SK-N-DZ (cell line): ENCODE data around the gene ITGAL.

Experiments
- DNase-seq: peaks from one replicate; pipeline ENCODE4 v3.0.0-alpha.2; 2015; ENCODE audit warnings: low spot score
- small RNA-seq, 2 experiments: library from RNA; depleted of rRNA; stranded (forward); fragments of <200 nt; gene quantifications; one replicate each; pipeline ENCODE3, GENCODE V24; 2014

ITGAL gene

DNA sequence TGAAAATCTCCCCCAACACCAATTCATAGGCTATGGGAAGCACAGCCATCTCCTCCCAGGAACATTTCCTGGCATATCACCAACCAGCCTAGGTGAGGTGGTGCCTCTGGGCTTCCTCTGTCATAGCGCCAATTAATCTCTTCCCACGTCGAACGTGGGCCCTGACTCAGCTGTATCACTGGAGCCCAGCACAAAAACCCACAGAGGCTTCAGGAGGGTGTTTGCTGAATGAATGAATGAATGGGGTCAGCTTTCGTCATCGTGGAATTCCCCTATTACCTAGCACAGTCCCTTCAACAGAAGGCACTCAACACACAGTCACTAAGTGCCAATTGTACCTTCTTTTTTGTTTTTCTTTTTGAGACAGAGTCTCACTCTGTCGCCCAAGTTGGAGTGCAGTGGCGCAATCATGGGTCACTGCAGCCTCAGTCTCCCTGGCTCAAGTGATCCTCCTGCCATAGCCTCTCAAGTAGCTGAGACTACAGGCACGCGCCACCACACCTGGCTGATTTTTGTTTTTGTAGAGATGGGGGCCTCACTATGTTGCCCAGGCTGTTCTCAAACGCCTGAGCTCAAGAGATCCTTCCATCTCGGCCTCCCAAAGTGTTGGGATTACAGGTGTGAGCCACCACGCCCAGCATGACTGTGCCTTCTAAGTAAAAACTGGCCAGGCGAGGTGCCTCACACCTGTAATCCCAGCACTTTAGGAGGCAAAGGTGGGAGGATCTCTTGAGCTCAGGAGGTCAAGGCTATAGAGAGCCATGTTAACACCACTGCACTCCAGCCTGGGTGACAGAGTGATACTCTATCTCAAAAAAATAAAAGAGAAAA, 94.8 kb downstream of the ITGAL start:
- no peak for DNase-seq

DNA sequence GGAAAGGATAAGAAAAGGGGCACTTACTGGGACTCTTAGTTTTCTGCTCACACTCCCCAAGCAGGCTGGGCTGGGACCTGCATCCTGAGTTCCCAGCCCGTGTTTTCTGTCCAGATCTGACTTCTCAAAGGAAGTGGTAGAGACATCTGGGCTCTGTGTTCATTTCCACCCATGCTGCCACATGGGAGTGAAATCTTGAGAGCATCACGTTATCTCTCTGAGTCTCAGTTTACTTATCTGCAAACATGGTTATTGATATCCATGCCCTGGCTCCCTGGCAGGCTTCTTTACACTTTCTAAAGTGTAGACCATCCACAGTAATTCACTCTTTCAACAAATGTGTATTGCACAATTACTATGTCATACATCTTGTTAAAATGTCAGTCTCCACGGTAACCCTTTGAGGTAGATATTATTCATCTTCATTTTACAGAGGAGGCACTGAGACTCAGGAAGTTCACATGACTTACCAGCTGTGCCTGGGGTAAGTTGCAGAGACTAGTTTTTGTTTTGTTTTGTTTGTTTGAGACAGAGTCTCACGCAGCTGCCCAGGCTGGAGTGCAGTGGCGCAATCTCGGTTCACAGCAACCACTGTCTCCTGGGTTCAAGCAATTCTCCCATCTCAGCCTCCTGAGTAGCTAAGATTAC, 95.6 kb downstream of the ITGAL start:
- no peak for DNase-seq

DNA sequence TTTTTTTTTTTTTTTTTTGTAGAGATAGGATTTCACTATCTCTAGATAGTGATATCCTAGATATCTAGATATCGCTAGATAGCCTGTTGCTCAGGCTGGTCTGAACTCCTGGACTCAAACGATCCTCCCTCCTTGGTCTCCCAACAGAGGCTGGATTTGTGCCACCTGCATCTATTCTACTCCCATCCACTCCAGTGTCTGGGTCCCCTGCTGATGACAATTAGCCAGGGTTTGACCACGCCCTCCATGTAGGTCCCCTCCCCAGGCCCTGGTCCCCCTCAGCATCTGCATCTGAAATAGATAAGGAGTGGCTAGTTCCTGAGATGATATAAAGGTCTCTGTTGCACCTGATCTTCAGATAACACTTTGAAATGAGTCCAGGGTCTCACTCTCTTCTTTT, 96.7 kb downstream of the ITGAL start:
- DNase-seq, result no peak

DNA sequence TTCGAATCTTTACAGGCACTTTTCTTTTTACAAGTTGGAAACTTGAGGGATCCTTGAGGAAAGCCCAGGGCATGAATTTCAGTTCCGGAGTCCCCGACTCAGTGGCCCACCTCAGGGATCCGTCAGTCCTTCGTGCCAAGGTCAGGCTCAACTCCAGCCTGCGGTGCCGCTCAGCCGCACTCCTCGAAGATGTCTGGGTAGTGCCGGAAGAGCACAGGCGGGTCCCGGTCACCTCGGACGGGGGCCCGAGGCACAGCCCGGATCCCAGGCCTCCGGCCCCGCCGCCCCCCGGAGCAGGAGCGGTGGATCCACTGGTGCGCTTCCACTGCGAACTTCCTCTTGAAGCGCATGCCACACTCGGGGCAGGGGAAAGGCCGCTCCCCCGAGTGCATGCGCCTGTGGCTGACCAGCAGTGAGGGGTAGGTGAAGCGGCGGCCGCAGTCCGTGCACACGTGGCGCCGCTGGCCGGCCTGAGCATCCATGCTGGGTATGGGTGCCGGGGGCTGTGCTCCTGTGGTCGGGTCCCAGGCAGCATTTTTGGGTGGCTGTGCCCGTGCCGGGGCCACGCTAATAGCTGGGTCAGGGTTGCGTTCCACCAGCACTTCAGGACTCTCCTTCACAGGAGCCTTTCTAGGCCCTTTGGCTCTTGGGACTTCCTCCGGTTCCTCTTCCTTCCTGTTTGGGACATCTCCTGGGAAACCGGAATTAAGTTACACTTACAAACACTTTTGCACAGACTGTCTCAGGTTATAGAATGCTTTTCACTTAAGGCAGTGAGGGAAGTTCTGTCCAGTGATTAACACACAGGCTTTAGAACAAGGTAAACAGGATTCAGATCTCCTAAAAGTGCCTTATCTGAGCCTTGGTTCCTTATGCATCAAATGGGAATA, 97.4 kb downstream of the ITGAL start:
- DNase-seq, result no peak

DNA sequence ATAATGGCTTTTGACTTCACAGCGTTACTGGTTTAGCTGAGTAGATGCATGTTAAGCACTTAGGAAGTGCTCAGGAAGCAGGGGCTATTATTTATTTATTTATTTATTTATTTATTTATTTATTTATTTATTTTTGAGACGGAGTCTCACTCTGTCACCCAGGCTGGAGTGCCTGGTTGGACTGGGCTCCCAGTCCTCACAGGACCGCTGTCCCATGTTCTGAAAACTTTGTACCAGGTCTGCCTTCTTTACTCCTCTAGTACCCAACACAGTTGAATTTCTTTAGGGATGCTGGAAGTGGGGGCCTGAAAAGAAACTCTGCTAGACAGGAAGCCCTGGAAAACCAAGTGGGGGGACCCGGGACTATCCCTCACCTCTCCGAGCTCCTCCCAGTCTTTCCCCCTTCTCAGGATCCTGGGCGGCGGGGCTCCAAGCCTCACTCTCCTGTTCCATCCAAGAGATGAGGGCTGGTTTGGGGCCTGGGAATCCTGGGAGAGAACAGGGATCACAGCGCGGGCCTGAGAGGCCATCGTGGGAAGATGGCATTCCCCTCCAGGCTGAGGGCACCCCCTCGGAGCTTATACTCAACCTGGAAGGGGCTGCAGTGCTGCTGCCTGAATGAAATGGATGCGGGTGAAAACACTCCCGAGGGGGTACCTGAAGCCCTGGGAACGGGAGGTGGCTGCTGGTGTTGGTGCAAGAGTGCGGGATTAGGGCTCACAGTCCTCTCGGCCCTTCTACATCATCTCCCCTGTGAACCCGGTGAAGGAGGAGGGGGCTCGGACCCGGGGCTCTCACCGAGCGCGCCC, 98.3 kb downstream of the ITGAL start:
- peak; percentile 43 for DNase-seq

DNA sequence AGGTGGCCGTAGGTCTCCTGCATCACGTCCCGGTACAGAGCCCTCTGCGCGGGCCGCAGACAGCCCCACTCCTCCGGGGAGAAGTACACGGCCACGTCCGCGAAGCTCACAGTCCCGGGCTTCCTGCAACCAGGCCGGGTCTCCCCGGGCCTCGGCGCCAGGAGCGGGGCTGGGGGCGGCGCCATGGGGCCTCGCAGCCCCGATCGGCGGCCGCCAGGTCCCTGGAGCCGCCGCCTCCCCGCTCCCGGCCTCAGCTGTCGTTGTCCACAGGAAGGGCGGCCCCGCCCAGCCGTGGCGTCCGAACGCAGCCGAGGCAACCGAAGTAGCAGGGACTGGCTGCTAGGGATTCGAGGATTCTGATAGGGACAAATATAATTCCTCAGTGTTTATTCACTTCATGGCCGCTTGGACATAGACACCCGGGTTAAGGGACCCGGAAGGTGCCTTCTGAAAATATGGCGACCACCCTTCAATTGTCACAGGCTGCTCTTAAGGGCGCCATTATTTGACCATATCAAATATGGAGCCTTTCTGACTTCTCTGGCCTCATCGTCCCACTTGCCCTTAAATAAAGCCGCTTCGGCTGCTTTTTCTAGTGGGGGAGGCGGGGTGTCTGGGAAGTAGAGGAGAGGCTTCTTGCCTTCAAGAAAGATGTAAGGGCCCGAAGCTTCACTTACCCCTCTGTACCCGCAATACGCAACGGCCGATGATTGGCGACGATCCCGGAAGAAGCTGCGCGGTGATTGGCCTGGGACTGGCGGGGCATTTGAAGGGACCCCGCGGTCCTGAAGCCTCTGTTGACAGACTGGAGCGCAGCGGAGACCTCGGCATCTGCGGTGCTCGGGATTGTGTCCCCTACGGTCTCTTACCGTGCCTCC, 99.1 kb downstream of the ITGAL start, which contains the start of gene ZNF688:
ZNF688 (minus strand) TSS at position 270 of the 878 bp plus-strand sequence; CDS start at position 185, 85 bp downstream.
- peak; percentile 98 for DNase-seq

Small RNA genes lying within 50 kb of the gene (small RNA-seq; reads per million reads assigned to genes)
- 0 reads per million in 2 experiments for gene MIR4518
- gene RF00019, result 0 reads per million in 2 experiments
- 0.04 to 0.08 reads per million in 2 experiments for gene RNU7-61P
